H1 (cell line): ENCODE data around the gene RRAD. TPM values are rescaled to one million over a fixed set of nuclear protein-coding genes. Genes with fewer than 3 reads are reported as not detected.

ENCODE experiments used
- CTCF ChIA-PET: fragments of 300-600 bp; sonication (Branson Sonifier 250); formaldehyde crosslinking; loops from one replicate; lab custom pipeline; 2021; ENCODE audit not compliant: partially characterized antibody; lab: Charles Lee
- POLR2A ChIA-PET: fragments of 300-600 bp; sonication (Branson Sonifier 250); formaldehyde crosslinking; loops from one replicate; lab custom pipeline; 2021; ENCODE audit warnings: inconsistent platforms; ENCODE audit not compliant: partially characterized antibody; lab: Charles Lee
- DNase-seq, 2 experiments: peaks; one replicate each; pipeline versions ENCODE4 v3.0.0 to v3.0.0-alpha.2; 2010 to 2022; ENCODE audit warnings: low spot score in 2 of 2, low read depth in 1 of 2, mixed read lengths in 1 of 2
- FAIRE-seq: peaks from 2 replicates; lab custom pipeline; 2011; peaks lifted over from hg19 to GRCh38; lab: Jason Lieb, UNC
- H2AFZ ChIP-seq: 2 replicates; pipeline ENCODE4 v1.8.1; 2012; ENCODE audit warnings: low read length, inconsistent platforms
- H2AK5ac ChIP-seq: 2 replicates; pipeline ENCODE4 v1.6.1; 2013; ENCODE audit warnings: low read depth, low read length
- H2BK120ac ChIP-seq: replicated peaks from 2 replicates; pipeline ENCODE3; 2013; ENCODE audit warnings: low read depth, low read length, inconsistent platforms
- H2BK12ac ChIP-seq: 2 replicates; pipeline ENCODE4 v1.6.1; 2013; ENCODE audit warnings: low read depth, low read length
- H2BK15ac ChIP-seq: 2 replicates; pipeline ENCODE4 v1.6.1; 2013; ENCODE audit warnings: low read length
- H2BK20ac ChIP-seq: 2 replicates; pipeline ENCODE4 v1.6.1; 2013; ENCODE audit warnings: low read length
- H2BK5ac ChIP-seq: 2 replicates; pipeline ENCODE4 v1.6.1; 2013; ENCODE audit warnings: low read depth, low read length
- H3K14ac ChIP-seq: 2 replicates; pipeline ENCODE4 v1.6.1; 2013; ENCODE audit warnings: inconsistent platforms; ENCODE audit not compliant: insufficient read length
- H3K18ac ChIP-seq: 2 replicates; pipeline ENCODE4 v1.6.1; 2013; ENCODE audit warnings: low read length; ENCODE audit errors: extremely low read depth
- H3K23ac ChIP-seq: 2 replicates; pipeline ENCODE4 v1.6.1; 2013; ENCODE audit warnings: inconsistent platforms; ENCODE audit not compliant: insufficient read length
- H3K23me2 ChIP-seq: 2 replicates; pipeline ENCODE4 v1.6.1; 2013; ENCODE audit warnings: low read depth, low read length
- H3K27ac ChIP-seq: 2 replicates; pipeline ENCODE4 v1.6.1; 2011; ENCODE audit warnings: low read depth, low read length, inconsistent platforms
- H3K27me3 ChIP-seq, 4 experiments: replicated peaks in 1 of 4; 1 replicate in 1 of 4; 2 replicates in 3 of 4; pipeline versions ENCODE4 v1.6.1 to v1.8.1; 2011 to 2013; ENCODE audit warnings: low read length in 3 of 4, mild to moderate bottlenecking in 3 of 4, inconsistent platforms in 2 of 4, mixed read lengths in 2 of 4, moderate library complexity in 1 of 4; ENCODE audit not compliant: control insufficient read depth in 3 of 4, insufficient read depth in 3 of 4; ENCODE audit errors: extremely low read depth in 1 of 4
- H3K36me3 ChIP-seq, 4 experiments: 2 replicates each; pipeline versions ENCODE4 v1.6.1 to v1.8.1; 2011 to 2013; ENCODE audit warnings: mild to moderate bottlenecking in 4 of 4, low read length in 3 of 4, moderate library complexity in 2 of 4, control low read depth in 1 of 4, inconsistent platforms in 1 of 4; ENCODE audit not compliant: insufficient read depth in 4 of 4, control insufficient read depth in 2 of 4
- H3K4ac ChIP-seq: replicated peaks from 2 replicates; pipeline ENCODE3; 2013; ENCODE audit warnings: low read length, low read depth, mixed read lengths, inconsistent platforms; ENCODE audit not compliant: insufficient read length
- H3K4me1 ChIP-seq, 4 experiments: replicated peaks in 1 of 4; 1 replicate in 1 of 4; 2 replicates in 3 of 4; pipeline versions ENCODE4 v1.6.1 to v1.8.1; 2011 to 2013; ENCODE audit warnings: low read length in 3 of 4, inconsistent platforms in 2 of 4, mixed read lengths in 1 of 4; ENCODE audit not compliant: insufficient read depth in 4 of 4, control insufficient read depth in 3 of 4
- H3K4me2 ChIP-seq, 2 experiments: 2 replicates each; pipeline versions ENCODE4 v1.6.1 to v1.8.1; 2011 to 2013; ENCODE audit warnings: low read depth in 2 of 2, low read length in 2 of 2, control low read depth in 1 of 2, inconsistent platforms in 1 of 2, mild to moderate bottlenecking in 1 of 2; ENCODE audit not compliant: insufficient read depth in 1 of 2
- H3K4me3 ChIP-seq, 4 experiments: fragments of 200-600, 300-600 bp in 1 of 4; sonication (generic), shearing (Covaris generic), sonication (Bioruptor Twin) in 1 of 4; 2 replicates each; pipeline versions ENCODE4 v1.5.1 to v1.8.1; 2011 to 2016; ENCODE audit warnings: low read length in 4 of 4, low read depth in 3 of 4, control low read depth in 2 of 4, inconsistent platforms in 2 of 4, mild to moderate bottlenecking in 2 of 4, mixed read lengths in 1 of 4, moderate library complexity in 1 of 4; ENCODE audit not compliant: insufficient read depth in 2 of 4; ENCODE audit errors: extremely low read depth in 1 of 4
- H3K56ac ChIP-seq: replicated peaks from 2 replicates; pipeline ENCODE3; 2013; ENCODE audit warnings: low read depth, mild to moderate bottlenecking, mixed read lengths, low read length, inconsistent platforms; ENCODE audit not compliant: insufficient read length
- H3K79me1 ChIP-seq: 2 replicates; pipeline ENCODE4 v1.6.1; 2013; ENCODE audit warnings: low read depth, low read length, control low read depth
- H3K79me2 ChIP-seq, 2 experiments: 2 replicates each; pipeline versions ENCODE4 v1.6.1 to v1.8.1; 2012 to 2013; ENCODE audit warnings: low read length in 2 of 2, mild to moderate bottlenecking in 2 of 2, inconsistent platforms in 1 of 2; ENCODE audit not compliant: insufficient read depth in 2 of 2, control insufficient read depth in 1 of 2
- H3K9ac ChIP-seq, 4 experiments: replicated peaks in 1 of 4; 1 replicate in 1 of 4; 2 replicates in 3 of 4; pipeline versions ENCODE4 v1.6.1 to v1.8.1; 2011 to 2013; ENCODE audit warnings: low read depth in 3 of 4, low read length in 3 of 4, control low read depth in 2 of 4, mild to moderate bottlenecking in 2 of 4, moderate library complexity in 2 of 4, inconsistent platforms in 1 of 4; ENCODE audit errors: extremely low read depth in 1 of 4
- H3K9me3 ChIP-seq, 2 experiments: 2 replicates each; pipeline versions ENCODE4 v1.6.1 to v1.8.1; 2012 to 2013; ENCODE audit warnings: mild to moderate bottlenecking in 2 of 2, moderate library complexity in 2 of 2, control low read depth in 1 of 2, inconsistent platforms in 1 of 2, low read depth in 1 of 2, low read length in 1 of 2, mixed read lengths in 1 of 2; ENCODE audit not compliant: insufficient read depth in 2 of 2
- H4K20me1 ChIP-seq, 2 experiments: replicated peaks in 1 of 2; 2 replicates each; pipeline versions ENCODE3 to v1.8.1; 2011 to 2013; ENCODE audit warnings: inconsistent platforms in 2 of 2, low read length in 2 of 2, mild to moderate bottlenecking in 1 of 2; ENCODE audit not compliant: insufficient read depth in 2 of 2, control insufficient read depth in 1 of 2
- H4K5ac ChIP-seq: 2 replicates; pipeline ENCODE4 v1.6.1; 2013; ENCODE audit warnings: low read length, low read depth, mixed read lengths, inconsistent platforms; ENCODE audit not compliant: insufficient read length
- H4K8ac ChIP-seq: 2 replicates; pipeline ENCODE4 v1.8.0; 2013; ENCODE audit warnings: mild to moderate bottlenecking, moderate library complexity, low read length, inconsistent platforms; ENCODE audit not compliant: insufficient read depth; ENCODE audit errors: extremely low read depth
- H4K91ac ChIP-seq: replicated peaks from 2 replicates; pipeline ENCODE3; 2013; ENCODE audit warnings: low read length, mixed read lengths, inconsistent platforms; ENCODE audit not compliant: insufficient read length
- CBX8 ChIP-seq: fragments of 300-800, 300-1000 bp; sonication (generic); IDR thresholded peaks from 2 replicates; pipeline ENCODE4 v1.7.1; 2016; ENCODE audit warnings: low read depth, low read length, borderline replicate concordance
- WGBS, 2 experiments: shearing (Covaris generic) in 1 of 2; methylation state at CpG; one replicate each; pipeline versions ENCODE4 v1.1.6 to v1.1.7; 2013 to 2015; ENCODE audit warnings: low lambda C conversion rate in 2 of 2, mixed read lengths in 2 of 2, inconsistent platforms in 1 of 2, low coverage in 1 of 2, missing lambda C conversion rate in 1 of 2; ENCODE audit not compliant: insufficient replicate concordance in 2 of 2, insufficient coverage in 1 of 2, insufficient read length in 1 of 2; ENCODE audit errors: extremely low coverage in 1 of 2, missing lambda C conversion rate in 1 of 2; 5-methylcytosine and 5-hydroxymethylcytosine counted together
- polyA plus RNA-seq, 7 experiments: library from polyadenylated mRNA; depleted of rRNA in 3 of 7; stranded (reverse) in 5 of 7; unstranded in 2 of 7; fragments of >200 nt in 5 of 7; fragments of 200-250 nt in 2 of 7; gene quantifications; 1 replicate in 5 of 7; 2 replicates in 1 of 7; 4 replicates in 1 of 7; pipeline versions ENCODE4 v1.2.1 to v1.2.3, GENCODE V29; 2011 to 2013; ENCODE audit warnings: missing spikeins in 2 of 7, mixed read lengths in 2 of 7
- total RNA-seq: library from RNA; stranded (reverse); fragmentation: NEBNext Ultra II Directional; extraction: Animal tissue kit (Norgen Biotek cat#: 25700); gene quantifications from 2 replicates; pipeline ENCODE4 v1.2.1, GENCODE V29; 2021

Gene RRAD
- total and polyA plus RNA-seq, 2 of the 8 experiments (the other 6 are each of a cell fraction or from before 2014, with no cell fraction given), result 0.17 TPM; not detected in 1

GRCh38 chr16:66908762-66909559 lies 16.4 kb downstream of the RRAD start:
- Histone ChIP-seq H2BK120ac (no peak overlapping the region), H3K14ac (no peak overlapping the region), H3K79me1 (no peaks in the 10 kb centered on the region), H4K5ac (no peak overlapping the region), H3K18ac (no peak overlapping the region), H2AK5ac (no peak overlapping the region), H4K20me1 (peaks cover 0 to 2% of the 10 kb centered on the region in 2 experiments), H3K36me3 (no peaks in the 10 kb centered on the region), H3K4me1 (peaks cover 0 to 5% (median 0%) of the 10 kb centered on the region in 4 experiments; a peak in 2 of 7 replicates), H2BK20ac (no peak overlapping the region), H2BK12ac (no peak overlapping the region), H3K27ac (no peak overlapping the region), H3K23me2 (no peaks in the 10 kb centered on the region), H3K4ac (no peak overlapping the region), H4K91ac (no peak overlapping the region), H3K79me2 (no peaks in the 10 kb centered on the region), H3K4me3 (no peak overlapping the region), H3K4me2 (no peak overlapping the region), H2BK15ac (no peak overlapping the region), H2AFZ (no peak overlapping the region), H3K9me3 (no peaks in the 10 kb centered on the region), H4K8ac (no peak overlapping the region; the same call in 1 of the 2 replicates), H3K56ac (no peak overlapping the region), H3K27me3 (no peaks in the 10 kb centered on the region; a peak in 3 of 7 replicates), H3K9ac (no peak overlapping the region), H2BK5ac (no peak overlapping the region), H3K23ac (no peak overlapping the region)
- ChIA-PET POLR2A (no interaction called here), CTCF (interaction anchor here (0.8 to 42.0 kb wide), 14 partner anchors 7 to 480 kb away, joined by 3 to 1009 read pairs (median 5); partner anchors contain the start of genes CDH16, CIAO2B, PDP2 and RRAD)
- no peak for FAIRE-seq
- TF ChIP-seq CBX8, result no peak
- WGBS, 2 experiments, result 87% methylated on average over 14 of the region's 14 CpGs; no CpG with 5 or more reads in 1 of the 2 experiments
- DNase-seq, result no peak
